Endothelial cell of umbilical vein (primary cell): ENCODE measurements around the gene SMOC1. TPM values are rescaled to one million over a fixed set of nuclear protein-coding genes. Genes with fewer than 3 reads are reported as not detected.

Experiments
- BruUV-seq: library from RNA; stranded (reverse); fragments of 400-500 nt; replicated peaks from 2 replicates; lab custom pipeline; 2021; lab: Mats Ljungman, UMichigan
- CTCF ChIA-PET: fragments of 300-600, 350-600 bp; sonication (Branson Sonifier 250); formaldehyde crosslinking; loops from one replicate; lab custom pipeline; 2021; ENCODE audit warnings: antibody characterized with exemption, inconsistent platforms; lab: Charles Lee
- POLR2A ChIA-PET: fragments of 300-600, 350-600 bp; sonication (Branson Sonifier 250); formaldehyde crosslinking; loops from one replicate; lab custom pipeline; 2021; ENCODE audit warnings: antibody characterized with exemption, inconsistent platforms; lab: Charles Lee
- DNase-seq: peaks from one replicate; pipeline ENCODE4 v3.0.0-alpha.2; 2011; ENCODE audit warnings: low read depth, low spot score
- FAIRE-seq: peaks from 2 replicates; lab custom pipeline; 2011; peaks lifted over from hg19 to GRCh38; lab: Jason Lieb, UNC
- H2AFZ ChIP-seq: 2 replicates; pipeline ENCODE4 v1.6.0; 2012; ENCODE audit warnings: low read depth, low read length, control low read depth, inconsistent platforms
- H3K27ac ChIP-seq: 2 replicates; pipeline ENCODE4 v1.5.1; 2011; ENCODE audit warnings: low read depth, mild to moderate bottlenecking, control low read depth, low read length, moderate library complexity; ENCODE audit not compliant: insufficient read depth
- H3K27me3 ChIP-seq, 2 experiments: 2 replicates each; pipeline versions ENCODE4 v1.6.0 to v1.6.1; 2011; ENCODE audit warnings: low read length in 2 of 2, mixed read lengths in 1 of 2; ENCODE audit not compliant: control insufficient read depth in 2 of 2, insufficient read depth in 2 of 2
- H3K36me3 ChIP-seq, 2 experiments: 2 replicates in 1 of 2; 3 replicates in 1 of 2; pipeline ENCODE4 v1.5.1; 2011; ENCODE audit warnings: low read length in 2 of 2, mild to moderate bottlenecking in 1 of 2, moderate library complexity in 1 of 2; ENCODE audit not compliant: control insufficient read depth in 2 of 2, insufficient read depth in 2 of 2; ENCODE audit errors: extremely low read depth in 1 of 2
- H3K4me1 ChIP-seq: 3 replicates; pipeline ENCODE4 v1.5.1; 2011; ENCODE audit warnings: mild to moderate bottlenecking, low read length; ENCODE audit not compliant: control insufficient read depth, insufficient read depth; ENCODE audit errors: extremely low read depth
- H3K4me2 ChIP-seq: 2 replicates; pipeline ENCODE4 v1.6.1; 2011; ENCODE audit warnings: low read length, control low read depth, mixed read lengths; ENCODE audit not compliant: insufficient read depth
- H3K4me3 ChIP-seq, 3 experiments: fragments of 200-600 bp in 1 of 3; sonication (generic), shearing (Covaris generic) in 1 of 3; replicated peaks in 1 of 3; 2 replicates each; pipeline ENCODE4 v1.5.1; 2011 to 2016; ENCODE audit warnings: control low read depth in 3 of 3, low read length in 3 of 3, mild to moderate bottlenecking in 2 of 3, inconsistent platforms in 1 of 3, low read depth in 1 of 3, moderate library complexity in 1 of 3; ENCODE audit not compliant: insufficient read depth in 1 of 3
- H3K79me2 ChIP-seq: 2 replicates; pipeline ENCODE4 v1.6.0; 2012; ENCODE audit warnings: low read length, inconsistent platforms; ENCODE audit not compliant: control insufficient read depth, insufficient read depth
- H3K9ac ChIP-seq: replicated peaks from 2 replicates; pipeline ENCODE3; 2011; ENCODE audit warnings: low read length, control low read depth; ENCODE audit not compliant: insufficient read depth; ENCODE audit errors: extremely low read depth
- H3K9me1 ChIP-seq: replicated peaks from 3 replicates; pipeline ENCODE4 v1.6.0; 2011; ENCODE audit warnings: mild to moderate bottlenecking, low read length; ENCODE audit not compliant: control insufficient read depth, insufficient read depth; ENCODE audit errors: extremely low read depth
- H3K9me3 ChIP-seq: replicated peaks from 2 replicates; pipeline ENCODE4 v1.5.1; 2012; ENCODE audit warnings: low read length, inconsistent platforms; ENCODE audit not compliant: control insufficient read depth, insufficient read depth
- H4K20me1 ChIP-seq: replicated peaks from 2 replicates; pipeline ENCODE3; 2011; ENCODE audit warnings: mild to moderate bottlenecking, low read length; ENCODE audit not compliant: control insufficient read depth, insufficient read depth; ENCODE audit errors: extremely low read depth
- CTCF ChIP-seq, 2 donors: IDR thresholded peaks; 1 replicate in 1 of 2; 2 replicates in 1 of 2; pipeline ENCODE4 v1.5.1; 2011; ENCODE audit warnings: low read length in 2 of 2, mild to moderate bottlenecking in 2 of 2, moderate library complexity in 2 of 2, control low read depth in 1 of 2, inconsistent platforms in 1 of 2, low read depth in 1 of 2; ENCODE audit not compliant: insufficient read depth in 1 of 2; ENCODE audit errors: extremely low read depth in 1 of 2
- EZH2 ChIP-seq: IDR thresholded peaks from 2 replicates; pipeline ENCODE4 v1.6.1; 2012; ENCODE audit warnings: borderline replicate concordance, low read depth, mild to moderate bottlenecking, moderate library complexity, low read length, inconsistent platforms; ENCODE audit not compliant: severe bottlenecking
- FOS ChIP-seq: IDR thresholded peaks from 2 replicates; pipeline ENCODE4 v1.6.1; 2011; ENCODE audit warnings: mild to moderate bottlenecking, low read length, moderate library complexity, borderline replicate concordance; ENCODE audit not compliant: insufficient read depth
- GATA2 ChIP-seq: IDR thresholded peaks from 2 replicates; pipeline ENCODE4 v1.7.0; 2011; ENCODE audit warnings: low read depth, mild to moderate bottlenecking, moderate library complexity, mixed read lengths, low read length; ENCODE audit not compliant: insufficient read length, insufficient read depth
- JUN ChIP-seq: IDR thresholded peaks from 2 replicates; pipeline ENCODE4 v1.6.1; 2011; ENCODE audit warnings: borderline replicate concordance, low read depth; ENCODE audit not compliant: insufficient read length, insufficient read depth
- MAX ChIP-seq: IDR thresholded peaks from 2 replicates; pipeline ENCODE4 v1.6.1; 2011; ENCODE audit not compliant: insufficient read depth, insufficient read length
- MYC ChIP-seq: IDR thresholded peaks from one replicate; pipeline ENCODE4 v1.6.1; 2011; ENCODE audit warnings: mild to moderate bottlenecking, low read depth, low read length
- POLR2A ChIP-seq: IDR thresholded peaks from 2 replicates; pipeline ENCODE4 v1.6.1; 2012; ENCODE audit warnings: low read depth, mild to moderate bottlenecking, control low read depth, low read length
- POLR2AphosphoS5 ChIP-seq: IDR thresholded peaks from 2 replicates; pipeline ENCODE4 v1.6.1; 2012; ENCODE audit warnings: low read depth, mild to moderate bottlenecking, control low read depth, low read length, moderate library complexity; ENCODE audit not compliant: insufficient read depth
- dilution Hi-C: fragments of 300-500 bp; cut with MboI; formaldehyde crosslinking; loops from one replicate; pipeline ENCODE4 v1.15.0; 2019; ENCODE audit warnings: low sequenced_read_pairs; ENCODE audit not compliant: extremely low pct_ligation_motif_present
- intact Hi-C: fragments of 100-400 bp; cut with micrococcal nuclease; formaldehyde crosslinking; loops from one replicate; pipeline ENCODE4 v1.10.0; 2022
- polyA plus RNA-seq, 4 experiments: library from polyadenylated mRNA; depleted of rRNA in 3 of 4; stranded (reverse) in 3 of 4; unstranded in 1 of 4; fragments of >200 nt; gene quantifications; 2 replicates each; pipeline versions ENCODE4 v1.2.1 to v1.2.3, GENCODE V29; 2011 to 2012; ENCODE audit warnings: missing spikeins in 1 of 4
- total RNA-seq: library from RNA; stranded (reverse); gene quantifications from 2 replicates; pipeline ENCODE4 v1.2.3, GENCODE V29; 2021

SMOC1 gene
- total and polyA plus RNA-seq, 2 donors (not counting 3 experiments of a cell fraction or from before 2014, with no cell fraction given), result 0.97 to 1.1 TPM

- ChIA-PET POLR2A (no interaction called here), CTCF (interaction anchor here (1.1 to 1.5 kb wide), 2 partner anchors 13 to 15 kb away, joined by 3 to 4 read pairs; no protein-coding TSS in a partner anchor)
- DNase-seq (no peak), FAIRE-seq (no peak)
- Histone ChIP-seq H4K20me1 (no peaks in the 10 kb centered on the region), H3K27me3 (peaks cover 5 to 7% of the 10 kb centered on the region in 2 experiments), H2AFZ (no peak overlapping the region), H3K27ac (no peak overlapping the region), H3K79me2 (no peaks in the 10 kb centered on the region), H3K9me3 (no peaks in the 10 kb centered on the region), H3K36me3 (no peaks in the 10 kb centered on the region), H3K9ac (no peak overlapping the region), H3K9me1 (no peaks in the 10 kb centered on the region), H3K4me3 (no peak overlapping the region), H3K4me2 (no peak overlapping the region), H3K4me1 (no peaks in the 10 kb centered on the region)
- TF ChIP-seq FOS (no peak), POLR2A (no peak), POLR2AphosphoS5 (no peak), JUN (no peak), EZH2 (no peak), MAX (no peak), CTCF (IDR thresholded peaks at IDR 0.05; ENCODE audit: extremely low read depth in 1 of 2, insufficient read depth in 1 of 2, low read depth in 1 of 2, low read length in 2 of 2) (no peak), MYC (no peak), GATA2 (no peak)
- dilution Hi-C loops (no loop called here), intact Hi-C loops (no loop called here)
- BruUV-seq, result no TSS peak
These were observed 64.0 kb downstream of the SMOC1 start for GRCh38 chr14:69943084-69943780.
